ENCODE results near the gene HSF5. TPM values are rescaled to one million over a fixed set of nuclear protein-coding genes. Genes with fewer than 3 reads are reported as not detected.

The HSF5 gene
- total RNA-seq, 1 donor from 2014 or later: 0.32 TPM

- Histone ChIP-seq H3K27me3 (ENCODE audit: low read depth) (no peaks in the 10 kb centered on the region), H3K4me3 (no peak overlapping the region), H3K27ac (no peak overlapping the region), H3K4me1 (peaks cover 34% of the 10 kb centered on the region), H3K9me3 (no peaks in the 10 kb centered on the region), H3K36me3 (peaks cover 5% of the 10 kb centered on the region)
- DNase-seq: no peak
- no peak for ATAC-seq
- no peak for TF ChIP-seq CTCF (IDR thresholded peaks at IDR 0.05)
- intact Hi-C loops (cut with DNase I): no loop called here
Measured at GRCh38 chr17:58521680-58522079, 33.5 kb upstream of the HSF5 start.

GRCh38 chr17:58520843-58521430 is 32.7 kb upstream of the HSF5 start:
- Histone ChIP-seq H3K36me3 (peaks cover 13% of the 10 kb centered on the region), H3K4me3 (no peak overlapping the region), H3K9me3 (no peaks in the 10 kb centered on the region), H3K27me3 (ENCODE audit: low read depth) (no peaks in the 10 kb centered on the region), H3K27ac (no peak overlapping the region), H3K4me1 (peaks cover 41% of the 10 kb centered on the region)
- peak; percentile 20 for TF ChIP-seq CTCF (IDR thresholded peaks at IDR 0.05)
- intact Hi-C loops (cut with DNase I): no loop called here
- ATAC-seq (no peak), DNase-seq (no peak)

- H3K36me3 ChIP-seq: peaks cover 13% of the 10 kb centered on the region
- ATAC-seq (peak; percentile 93 to 95), DNase-seq (peak; percentile 100)
- H3K9me3 ChIP-seq: no peaks in the 10 kb centered on the region
- peak overlapping the region; percentile 99 for H3K27ac ChIP-seq
- peak overlapping the region; percentile 86 for H3K4me3 ChIP-seq
- H3K4me1 ChIP-seq: peaks cover 48% of the 10 kb centered on the region
- intact Hi-C loops (cut with DNase I): no loop called here
- TF ChIP-seq CTCF (IDR thresholded peaks at IDR 0.05): no peak
- H3K27me3 ChIP-seq (ENCODE audit: low read depth): no peaks in the 10 kb centered on the region
Measured at GRCh38 chr17:58517928-58518609, 29.9 kb upstream of the HSF5 start.

- DNase-seq: no peak
- Histone ChIP-seq H3K27me3 (ENCODE audit: low read depth) (no peaks in the 10 kb centered on the region), H3K4me1 (peaks cover 50% of the 10 kb centered on the region), H3K4me3 (peak overlapping the region; percentile 86), H3K36me3 (peaks cover 17% of the 10 kb centered on the region), H3K27ac (peak overlapping the region; percentile 99), H3K9me3 (no peaks in the 10 kb centered on the region)
- no peak for TF ChIP-seq CTCF (IDR thresholded peaks at IDR 0.05)
- intact Hi-C loops (cut with DNase I): no loop called here
- ATAC-seq: peak; percentile 64 to 68
Measured at GRCh38 chr17:58517378-58517927, 29.2 kb upstream of the HSF5 start.

- ATAC-seq (no peak), DNase-seq (no peak)
- intact Hi-C loops (cut with DNase I): no loop called here
- TF ChIP-seq CTCF (IDR thresholded peaks at IDR 0.05): no peak
- H3K27ac ChIP-seq: peak overlapping the region; percentile 99
- no peaks in the 10 kb centered on the region for H3K27me3 ChIP-seq (ENCODE audit: low read depth)
- no peaks in the 10 kb centered on the region for H3K9me3 ChIP-seq
- H3K4me3 ChIP-seq: peak overlapping the region; percentile 86
- peaks cover 22% of the 10 kb centered on the region for H3K36me3 ChIP-seq
- peaks cover 50% of the 10 kb centered on the region for H3K4me1 ChIP-seq
Measured at GRCh38 chr17:58516644-58517377, 28.6 kb upstream of the HSF5 start.
